Skeletal muscle tissue (tissue), 4 donors: Measurements from ENCODE around the gene PPP2R5D. TPM values are rescaled to one million over a fixed set of nuclear protein-coding genes. Genes with fewer than 3 reads are reported as not detected.

Experiments
- H3K27ac ChIP-seq: one replicate; pipeline ENCODE4 v1.7.0; 2013; ENCODE audit warnings: mild to moderate bottlenecking, low read depth, low read length, inconsistent platforms
- H3K27me3 ChIP-seq, 3 donors: one replicate each; pipeline ENCODE4 v1.7.0; 2013; ENCODE audit warnings: low read length in 3 of 3; ENCODE audit not compliant: control insufficient read depth in 3 of 3, insufficient read depth in 3 of 3
- H3K36me3 ChIP-seq, 3 donors: one replicate each; pipeline ENCODE4 v1.7.0; 2013; ENCODE audit warnings: low read length in 3 of 3; ENCODE audit not compliant: control insufficient read depth in 3 of 3, insufficient read depth in 3 of 3
- H3K4me1 ChIP-seq, 3 donors: one replicate each; pipeline ENCODE4 v1.7.0; 2013; ENCODE audit warnings: low read length in 3 of 3, mild to moderate bottlenecking in 3 of 3; ENCODE audit not compliant: control insufficient read depth in 3 of 3, insufficient read depth in 3 of 3
- H3K4me3 ChIP-seq, 3 donors: one replicate each; pipeline ENCODE4 v1.7.0; 2013; ENCODE audit warnings: low read length in 3 of 3
- H3K9ac ChIP-seq, 3 donors: one replicate each; pipeline ENCODE4 v1.7.0; 2013; ENCODE audit warnings: low read length in 3 of 3, mild to moderate bottlenecking in 3 of 3, moderate library complexity in 2 of 3, low read depth in 1 of 3
- H3K9me3 ChIP-seq, 3 donors: one replicate each; pipeline ENCODE4 v1.7.0; 2013; ENCODE audit warnings: low read length in 3 of 3; ENCODE audit not compliant: control insufficient read depth in 3 of 3
- total RNA-seq: library from RNA; depleted of rRNA; stranded (reverse); fragments of >200 nt; gene quantifications from one replicate; pipeline ENCODE4 v1.2.3, GENCODE V29; 2014
- donor health status: Osteomylitis.

Gene PPP2R5D
- total RNA-seq, 1 donor from 2014 or later, result 31.3 TPM

- H3K4me3 ChIP-seq, result no peak overlapping the region
- H3K27me3 ChIP-seq, result no peaks in the 10 kb centered on the region
- no peaks in the 10 kb centered on the region for H3K9me3 ChIP-seq
- peak overlapping the region in 2 of 3 donors; percentile 8 to 33 for H3K9ac ChIP-seq
- H3K36me3 ChIP-seq, result peaks cover 54 to 66% (median 60%) of the 10 kb centered on the region in 3 donors
- H3K4me1 ChIP-seq, result peaks cover 13 to 16% (median 15%) of the 10 kb centered on the region in 3 donors
- H3K27ac ChIP-seq, result no peak overlapping the region
These were observed 24.8 kb downstream of the PPP2R5D start for GRCh38 chr6:43009124-43009523.

DNA sequence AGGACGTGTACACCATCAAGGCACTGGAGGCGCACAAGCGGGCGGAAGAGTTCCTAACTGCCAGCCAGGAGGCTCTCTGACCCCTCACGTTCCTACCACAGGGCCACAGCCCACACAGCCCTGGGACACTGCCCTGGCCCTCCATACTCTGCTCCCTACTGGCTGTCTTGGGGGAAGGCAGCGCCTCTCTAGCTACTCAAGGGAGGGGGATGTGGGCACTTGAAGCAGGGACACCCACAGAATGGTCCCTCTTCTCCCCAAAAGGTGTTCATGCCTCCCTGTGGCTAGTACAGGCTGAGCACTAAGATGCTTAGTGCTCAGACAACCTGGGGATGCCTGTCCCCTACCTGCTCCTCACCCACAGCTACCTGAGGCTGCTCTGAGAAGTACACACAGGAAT is 26.8 kb downstream of the PPP2R5D start:
- Histone ChIP-seq H3K9ac (no peak overlapping the region), H3K27me3 (no peaks in the 10 kb centered on the region), H3K4me1 (peaks cover 29 to 35% (median 31%) of the 10 kb centered on the region in 3 donors), H3K4me3 (no peak overlapping the region), H3K27ac (no peak overlapping the region), H3K36me3 (peaks cover 54 to 61% (median 60%) of the 10 kb centered on the region in 3 donors), H3K9me3 (no peaks in the 10 kb centered on the region)

- peak overlapping the region in 2 of 3 donors; percentile 16 to 77 for H3K9ac ChIP-seq
- no peaks in the 10 kb centered on the region for H3K27me3 ChIP-seq
- peaks cover 41 to 46% (median 43%) of the 10 kb centered on the region in 3 donors for H3K4me1 ChIP-seq
- peaks cover 47 to 53% (median 51%) of the 10 kb centered on the region in 3 donors for H3K36me3 ChIP-seq
- peak overlapping the region in 1 of 3 donors; percentile 80 for H3K4me3 ChIP-seq
- H3K27ac ChIP-seq, result no peak overlapping the region
- no peaks in the 10 kb centered on the region for H3K9me3 ChIP-seq
These were observed 28.0 kb downstream of the PPP2R5D start for GRCh38 chr6:43012364-43012763.

GRCh38 chr6:43013097-43013842 is 28.9 kb downstream of the PPP2R5D start:
- H3K4me1 ChIP-seq, result peaks cover 50 to 55% (median 52%) of the 10 kb centered on the region in 3 donors
- peaks cover 47 to 53% (median 50%) of the 10 kb centered on the region in 3 donors for H3K36me3 ChIP-seq
- no peaks in the 10 kb centered on the region for H3K9me3 ChIP-seq
- peak overlapping the region; percentile 74 to 80 (median 75) for H3K4me3 ChIP-seq
- H3K9ac ChIP-seq, result peak overlapping the region; percentile 76 to 87 (median 77)
- no peaks in the 10 kb centered on the region for H3K27me3 ChIP-seq
- H3K27ac ChIP-seq, result peak overlapping the region; percentile 69

DNA sequence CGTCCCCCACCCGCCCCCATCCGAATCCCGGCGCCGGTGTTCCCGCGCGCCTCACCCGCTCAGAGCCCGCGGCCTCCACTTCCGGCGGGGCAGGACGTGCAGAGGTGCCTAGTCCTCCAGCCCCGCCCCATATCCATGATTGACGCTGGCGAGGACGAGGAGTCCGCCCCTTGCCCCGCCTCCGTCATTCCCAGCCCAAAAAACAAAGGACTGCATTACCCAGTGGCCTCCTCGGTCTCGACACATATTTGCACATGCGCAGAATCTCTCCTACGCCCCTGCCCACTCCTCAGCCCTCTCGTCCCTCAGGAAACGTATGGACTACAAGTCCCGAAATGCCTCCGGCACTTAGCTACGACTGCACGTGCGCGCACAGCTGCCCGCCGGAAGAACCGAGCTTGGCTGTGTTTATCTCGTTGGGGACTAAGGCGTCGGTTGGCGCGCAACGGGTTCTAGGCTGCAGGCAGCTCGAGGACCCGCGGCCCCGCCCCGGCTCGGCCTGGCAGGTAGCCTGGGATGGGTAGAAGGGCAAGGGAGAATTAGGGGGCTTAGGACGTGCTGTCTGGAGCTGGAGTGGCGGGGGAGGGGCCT is 29.6 kb downstream of the PPP2R5D start, which contains the start of the genes KLHDC3 and MEA1:
KLHDC3 (plus strand) TSS at position 407 of the 591 bp plus-strand sequence. CDS start 2,944 bp downstream, outside the sequence.
MEA1 (minus strand) TSS at position 104 of the 591 bp plus-strand sequence. CDS start 133 bp downstream, outside the sequence.
- Histone ChIP-seq H3K27me3 (no peaks in the 10 kb centered on the region), H3K9ac (peak within 1 kb of the TSS; percentile 79 to 97 (median 87)), H3K36me3 (peaks cover 47 to 53% (median 50%) of the 10 kb centered on the region in 3 donors), H3K4me1 (peaks cover 56 to 62% (median 58%) of the 10 kb centered on the region in 3 donors), H3K4me3 (peak within 1 kb of the TSS; percentile 81 to 94 (median 88)), H3K9me3 (no peaks in the 10 kb centered on the region), H3K27ac (peak within 1 kb of the TSS; percentile 92)

GRCh38 chr6:43014434-43014909 is 30.1 kb downstream of the PPP2R5D start:
- peaks cover 62 to 67% (median 63%) of the 10 kb centered on the region in 3 donors for H3K4me1 ChIP-seq
- H3K27me3 ChIP-seq, result no peaks in the 10 kb centered on the region
- H3K9me3 ChIP-seq, result no peaks in the 10 kb centered on the region
- peak overlapping the region; percentile 81 to 94 (median 88) for H3K4me3 ChIP-seq
- peaks cover 45 to 53% (median 50%) of the 10 kb centered on the region in 3 donors for H3K36me3 ChIP-seq
- H3K27ac ChIP-seq, result peak overlapping the region; percentile 92
- H3K9ac ChIP-seq, result peak overlapping the region; percentile 79 to 97 (median 81)

GRCh38 chr6:43016176-43016942 is 32.0 kb downstream of the PPP2R5D start:
- Histone ChIP-seq H3K4me3 (peak overlapping the region; percentile 60 to 88 (median 77)), H3K27ac (peak overlapping the region; percentile 92), H3K4me1 (peaks cover 79 to 86% (median 79%) of the 10 kb centered on the region in 3 donors), H3K9ac (peak overlapping the region; percentile 69 to 89 (median 77)), H3K27me3 (no peaks in the 10 kb centered on the region), H3K9me3 (no peaks in the 10 kb centered on the region), H3K36me3 (peaks cover 33 to 48% (median 46%) of the 10 kb centered on the region in 3 donors)

DNA sequence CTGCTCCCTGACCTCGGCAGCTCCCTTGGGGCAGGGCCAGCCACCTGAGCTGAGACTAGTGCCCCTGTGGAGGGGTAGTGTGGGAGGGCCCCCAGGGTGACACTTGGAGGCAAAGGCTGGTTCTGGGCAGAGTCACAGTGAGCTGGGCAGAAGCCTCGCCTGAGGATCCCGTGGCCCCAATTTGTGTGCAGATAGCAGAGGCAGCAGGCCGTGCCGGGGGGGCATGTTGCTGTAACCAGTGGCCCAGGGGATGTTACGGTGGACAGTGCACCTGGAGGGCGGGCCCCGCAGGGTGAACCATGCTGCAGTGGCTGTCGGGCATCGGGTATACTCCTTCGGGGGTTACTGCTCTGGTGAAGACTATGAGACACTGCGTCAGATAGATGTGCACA is 32.6 kb downstream of the PPP2R5D start:
- no peaks in the 10 kb centered on the region for H3K9me3 ChIP-seq
- peaks cover 27 to 42% (median 40%) of the 10 kb centered on the region in 3 donors for H3K36me3 ChIP-seq
- H3K27me3 ChIP-seq, result no peaks in the 10 kb centered on the region
- H3K4me3 ChIP-seq, result peak overlapping the region; percentile 60 to 88 (median 77)
- H3K9ac ChIP-seq, result peak overlapping the region; percentile 69 to 89 (median 77)
- H3K4me1 ChIP-seq, result peaks cover 79 to 86% (median 79%) of the 10 kb centered on the region in 3 donors
- peak overlapping the region; percentile 92 for H3K27ac ChIP-seq

GRCh38 chr6:43019152-43019551 is 34.8 kb downstream of the PPP2R5D start:
- H3K9me3 ChIP-seq, result no peaks in the 10 kb centered on the region

More at GRCh38 chr6:43019152-43019551, 34.8 kb downstream of the PPP2R5D start:
- Histone ChIP-seq H3K27ac (peak overlapping the region; percentile 92), H3K36me3 (peaks cover 22 to 38% (median 34%) of the 10 kb centered on the region in 3 donors), H3K27me3 (no peaks in the 10 kb centered on the region), H3K4me3 (no peak overlapping the region), H3K9ac (peak overlapping the region in 2 of 3 donors; percentile 23 to 77), H3K4me1 (peaks cover 72 to 76% (median 74%) of the 10 kb centered on the region in 3 donors)
